H9 (cell line): ENCODE measurements around the gene SACM1L. TPM values are rescaled to one million over a fixed set of nuclear protein-coding genes. Genes with fewer than 3 reads are reported as not detected.

Experiments used
- DNase-seq: peaks from one replicate; pipeline ENCODE4 v3.0.0-alpha.2; 2017
- H2AFZ ChIP-seq: one replicate; pipeline ENCODE4 v1.6.1; 2013; ENCODE audit warnings: mild to moderate bottlenecking, low read length, control low read depth, moderate library complexity
- H2AK5ac ChIP-seq: 2 replicates; pipeline ENCODE4 v1.6.1; 2013; ENCODE audit warnings: low read length, control low read depth, mixed read lengths; ENCODE audit not compliant: insufficient read length
- H2BK120ac ChIP-seq: one replicate; pipeline ENCODE4 v1.6.1; 2013; ENCODE audit warnings: low read depth, mild to moderate bottlenecking, low read length, control low read depth, inconsistent platforms; ENCODE audit not compliant: poor library complexity, severe bottlenecking
- H2BK12ac ChIP-seq: 2 replicates; pipeline ENCODE4 v1.6.1; 2013; ENCODE audit warnings: low read length, control low read depth, mixed read lengths, low read depth; ENCODE audit not compliant: insufficient read length
- H2BK15ac ChIP-seq: 2 replicates; pipeline ENCODE4 v1.6.1; 2013; ENCODE audit warnings: low read depth, low read length, control low read depth
- H2BK20ac ChIP-seq: one replicate; pipeline ENCODE4 v1.6.1; 2013; ENCODE audit warnings: low read depth, mild to moderate bottlenecking, low read length, control low read depth, inconsistent platforms; ENCODE audit not compliant: poor library complexity, severe bottlenecking
- H2BK5ac ChIP-seq: 2 replicates; pipeline ENCODE4 v1.6.1; 2013; ENCODE audit warnings: low read length, control low read depth, mixed read lengths; ENCODE audit not compliant: insufficient read length
- H3K14ac ChIP-seq: 2 replicates; pipeline ENCODE4 v1.6.1; 2013; ENCODE audit warnings: low read length, control low read depth; ENCODE audit not compliant: insufficient read depth
- H3K18ac ChIP-seq: 2 replicates; pipeline ENCODE4 v1.6.1; 2013; ENCODE audit warnings: low read depth, mild to moderate bottlenecking, mixed read lengths, low read length, control low read depth; ENCODE audit not compliant: insufficient read length
- H3K23ac ChIP-seq: 2 replicates; pipeline ENCODE4 v1.6.1; 2013; ENCODE audit warnings: low read length, control low read depth, mixed read lengths, low read depth; ENCODE audit not compliant: insufficient read length
- H3K23me2 ChIP-seq: 2 replicates; pipeline ENCODE4 v1.6.1; 2013; ENCODE audit warnings: low read depth, mild to moderate bottlenecking, mixed read lengths, low read length, control low read depth; ENCODE audit not compliant: insufficient read length, poor library complexity, severe bottlenecking
- H3K27ac ChIP-seq: 2 replicates; pipeline ENCODE4 v1.5.1; 2013; ENCODE audit warnings: low read length, control low read depth, mixed read lengths, low read depth; ENCODE audit not compliant: insufficient read length
- H3K27me3 ChIP-seq: 2 replicates; pipeline ENCODE4 v1.6.1; 2013; ENCODE audit warnings: low read length, control low read depth, inconsistent platforms; ENCODE audit not compliant: insufficient read depth
- H3K4ac ChIP-seq: 2 replicates; pipeline ENCODE4 v1.6.1; 2013; ENCODE audit warnings: low read depth, mild to moderate bottlenecking, control low read depth, inconsistent platforms, low read length, moderate library complexity
- H3K4me1 ChIP-seq: 2 replicates; pipeline ENCODE4 v1.6.1; 2013; ENCODE audit warnings: low read length, control low read depth, inconsistent platforms; ENCODE audit not compliant: insufficient read depth
- H3K4me2 ChIP-seq: 2 replicates; pipeline ENCODE4 v1.6.1; 2013; ENCODE audit warnings: low read length, control low read depth, mixed read lengths; ENCODE audit not compliant: insufficient read length, insufficient read depth
- H3K56ac ChIP-seq: 2 replicates; pipeline ENCODE4 v1.6.1; 2013; ENCODE audit warnings: low read depth, mild to moderate bottlenecking, mixed read lengths, low read length, control low read depth; ENCODE audit not compliant: insufficient read length
- H3K79me1 ChIP-seq: 2 replicates; pipeline ENCODE4 v1.6.1; 2013; ENCODE audit warnings: low read depth, mild to moderate bottlenecking, moderate library complexity, low read length, control low read depth, inconsistent platforms; ENCODE audit not compliant: insufficient read depth, poor library complexity, severe bottlenecking
- H3K79me2 ChIP-seq: 2 replicates; pipeline ENCODE4 v1.6.1; 2013; ENCODE audit warnings: low read length, control low read depth, inconsistent platforms; ENCODE audit not compliant: insufficient read depth
- H3K9ac ChIP-seq: 2 replicates; pipeline ENCODE4 v1.6.1; 2013; ENCODE audit warnings: low read length, control low read depth, mixed read lengths; ENCODE audit not compliant: insufficient read length; ENCODE audit errors: extremely low read depth
- H3K9me3 ChIP-seq: one replicate; pipeline ENCODE4 v1.6.1; 2013; ENCODE audit warnings: low read depth, low read length, inconsistent platforms; ENCODE audit not compliant: control insufficient read depth
- H3T11ph ChIP-seq: one replicate; pipeline ENCODE4 v1.6.1; 2013; ENCODE audit warnings: mild to moderate bottlenecking, low read length, control low read depth, inconsistent platforms
- H4K20me1 ChIP-seq: one replicate; pipeline ENCODE4 v1.6.1; 2013; ENCODE audit not compliant: control insufficient read depth, insufficient read length, insufficient read depth
- H4K5ac ChIP-seq: 2 replicates; pipeline ENCODE4 v1.6.1; 2013; ENCODE audit warnings: low read depth, mild to moderate bottlenecking, mixed read lengths, low read length, control low read depth; ENCODE audit not compliant: insufficient read length
- H4K8ac ChIP-seq: replicated peaks from 2 replicates; pipeline ENCODE4 v1.6.1; 2013; ENCODE audit warnings: low read length, control low read depth, mixed read lengths, low read depth; ENCODE audit not compliant: insufficient read length
- H4K91ac ChIP-seq: 2 replicates; pipeline ENCODE4 v1.6.1; 2013; ENCODE audit warnings: low read depth, mild to moderate bottlenecking, moderate library complexity, mixed read lengths, low read length, control low read depth; ENCODE audit not compliant: insufficient read length
- H3K27ac Mint-ChIP-seq, 3 experiments: 2 replicates in 2 of 3; 3 replicates in 1 of 3; pipeline ENCODE4 v1.8.0; 2020 to 2021; ENCODE audit warnings: mixed read lengths in 3 of 3, mild to moderate bottlenecking in 1 of 3, moderate library complexity in 1 of 3
- H3K27me3 Mint-ChIP-seq: 2 replicates; pipeline ENCODE4 v1.8.0; 2021; ENCODE audit warnings: low read depth, mild to moderate bottlenecking, moderate library complexity, mixed read lengths
- H3K36me3 Mint-ChIP-seq, 3 experiments: 2 replicates in 2 of 3; 3 replicates in 1 of 3; pipeline ENCODE4 v1.8.0; 2020 to 2021; ENCODE audit warnings: low read depth in 3 of 3, mixed read lengths in 3 of 3; ENCODE audit not compliant: insufficient read depth in 1 of 3
- H3K4me1 Mint-ChIP-seq, 2 experiments: 2 replicates each; pipeline ENCODE4 v1.8.0; 2020; ENCODE audit warnings: mixed read lengths in 2 of 2
- H3K4me3 Mint-ChIP-seq, 2 experiments: 2 replicates in 1 of 2; 3 replicates in 1 of 2; pipeline ENCODE4 v1.8.0; 2020 to 2021; ENCODE audit warnings: mild to moderate bottlenecking in 2 of 2, mixed read lengths in 2 of 2, moderate library complexity in 1 of 2
- H3K9me3 Mint-ChIP-seq, 2 experiments: 2 replicates in 1 of 2; 3 replicates in 1 of 2; pipeline ENCODE4 v1.8.0; 2020; ENCODE audit warnings: mild to moderate bottlenecking in 2 of 2, mixed read lengths in 2 of 2, moderate library complexity in 1 of 2
- WGBS: extraction: QIAGEN DNeasy Blood & Tissue Kit; methylation state at CpG from one replicate; pipeline ENCODE4 v1.1.7; 2013; ENCODE audit warnings: missing lambda C conversion rate, low lambda C conversion rate, mixed read lengths; ENCODE audit not compliant: insufficient read length; ENCODE audit errors: extremely low coverage; 5-methylcytosine and 5-hydroxymethylcytosine counted together
- total RNA-seq: library from RNA; stranded (reverse); gene quantifications from 2 replicates; pipeline ENCODE4 v1.2.1, GENCODE V29; 2021
- TF ChIP-seq, protein P1 (sequence below): fragments of 200-600 bp; sonication (generic); conservative IDR thresholded peaks from 3 replicates; pipeline ENCODE4 v1.8.0; 2021; ENCODE audit warnings: antibody characterized with exemption, mild to moderate bottlenecking

SACM1L gene
- total RNA-seq, 1 experiment from 2014 or later, result 52.8 TPM

DNA sequence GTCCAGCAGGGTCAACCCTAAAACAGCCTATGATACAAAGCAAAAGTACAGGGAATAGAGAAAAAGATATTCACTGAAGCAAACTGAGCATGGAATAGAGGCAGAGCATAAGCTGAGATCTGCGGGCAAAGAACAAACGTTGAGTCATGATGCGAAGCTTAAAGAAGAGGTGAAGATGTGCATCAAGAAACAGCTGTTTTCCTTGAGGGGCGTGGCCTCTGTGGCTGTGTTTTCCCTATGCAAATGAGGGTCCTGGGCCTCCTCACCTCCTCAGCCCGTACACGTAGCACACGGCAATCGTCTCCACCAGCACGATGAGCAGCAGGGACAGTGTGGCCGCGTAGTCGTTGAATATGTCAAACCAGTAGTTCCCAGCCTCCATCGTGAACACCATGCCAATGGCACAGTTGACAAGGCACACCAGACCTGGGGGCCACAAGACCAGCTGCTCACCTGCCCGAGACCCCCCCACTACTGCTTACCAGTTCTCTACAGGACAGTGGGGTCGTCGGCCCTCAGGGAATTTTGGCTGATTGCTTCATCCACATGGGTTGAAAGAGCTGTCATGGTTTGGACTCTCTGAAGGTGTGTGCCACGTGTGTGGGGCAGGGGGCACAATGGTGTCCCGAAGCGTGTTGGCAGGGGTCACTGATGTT is 73.6 kb downstream of the SACM1L start:
- Histone ChIP-seq H3K4ac (no peak overlapping the region), H3K18ac (no peak overlapping the region), H2BK120ac (no peak overlapping the region), H3K79me2 (no peaks in the 10 kb centered on the region), H4K20me1 (no peaks in the 10 kb centered on the region), H3K27me3 (no peaks in the 10 kb centered on the region), H4K5ac (no peak overlapping the region), H3K9ac (no peak overlapping the region), H2BK5ac (no peak overlapping the region), H4K8ac (no peak overlapping the region), H3K4me2 (no peak overlapping the region), H3K23ac (no peak overlapping the region), H3K4me1 (no peaks in the 10 kb centered on the region), H2AK5ac (no peak overlapping the region), H3K27ac (no peak overlapping the region), H3K23me2 (no peaks in the 10 kb centered on the region), H2AFZ (no peak overlapping the region), H2BK20ac (no peak overlapping the region), H3K9me3 (no peaks in the 10 kb centered on the region), H2BK15ac (no peak overlapping the region), H3K79me1 (no peaks in the 10 kb centered on the region), H3K14ac (no peak overlapping the region), H4K91ac (no peak overlapping the region), H3K56ac (no peak overlapping the region), H2BK12ac (no peak overlapping the region), H3T11ph (no peak overlapping the region)
- peaks cover 8 to 10% of the 10 kb centered on the region in 2 experiments; a peak in 4 of 5 replicates for H3K9me3 Mint-ChIP-seq
- TF ChIP-seq, protein P1, sequence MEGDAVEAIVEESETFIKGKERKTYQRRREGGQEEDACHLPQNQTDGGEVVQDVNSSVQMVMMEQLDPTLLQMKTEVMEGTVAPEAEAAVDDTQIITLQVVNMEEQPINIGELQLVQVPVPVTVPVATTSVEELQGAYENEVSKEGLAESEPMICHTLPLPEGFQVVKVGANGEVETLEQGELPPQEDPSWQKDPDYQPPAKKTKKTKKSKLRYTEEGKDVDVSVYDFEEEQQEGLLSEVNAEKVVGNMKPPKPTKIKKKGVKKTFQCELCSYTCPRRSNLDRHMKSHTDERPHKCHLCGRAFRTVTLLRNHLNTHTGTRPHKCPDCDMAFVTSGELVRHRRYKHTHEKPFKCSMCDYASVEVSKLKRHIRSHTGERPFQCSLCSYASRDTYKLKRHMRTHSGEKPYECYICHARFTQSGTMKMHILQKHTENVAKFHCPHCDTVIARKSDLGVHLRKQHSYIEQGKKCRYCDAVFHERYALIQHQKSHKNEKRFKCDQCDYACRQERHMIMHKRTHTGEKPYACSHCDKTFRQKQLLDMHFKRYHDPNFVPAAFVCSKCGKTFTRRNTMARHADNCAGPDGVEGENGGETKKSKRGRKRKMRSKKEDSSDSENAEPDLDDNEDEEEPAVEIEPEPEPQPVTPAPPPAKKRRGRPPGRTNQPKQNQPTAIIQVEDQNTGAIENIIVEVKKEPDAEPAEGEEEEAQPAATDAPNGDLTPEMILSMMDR, result no peak
- H3K27me3 Mint-ChIP-seq, result peaks cover 5% of the 10 kb centered on the region
- DNase-seq, result no peak
- H3K4me3 Mint-ChIP-seq, result no peak overlapping the region
- peaks cover 0 to 9% (median 0%) of the 10 kb centered on the region in 3 experiments; a peak in 2 of 7 replicates for H3K36me3 Mint-ChIP-seq
- peaks cover 13 to 14% of the 10 kb centered on the region in 2 experiments for H3K4me1 Mint-ChIP-seq
- no CpG with 5 or more reads among the region's 19 CpGs for WGBS
- H3K27ac Mint-ChIP-seq, result no peak overlapping the region
